Urothelium cell line (cell line): ENCODE data around the gene GRB2.
"Not testable (repeated sequence)": the region's sequence is repeated elsewhere in the genome, so short reads cannot be mapped to it uniquely, and the experiment has no call there.

Source experiments
- DNase-seq: peaks from one replicate; pipeline ENCODE4 v3.0.0; 2011; ENCODE audit warnings: low spot score, mixed read lengths
- FAIRE-seq: peaks from 2 replicates; lab custom pipeline; 2011; peaks lifted over from hg19 to GRCh38; lab: Jason Lieb, UNC

Gene GRB2

DNA sequence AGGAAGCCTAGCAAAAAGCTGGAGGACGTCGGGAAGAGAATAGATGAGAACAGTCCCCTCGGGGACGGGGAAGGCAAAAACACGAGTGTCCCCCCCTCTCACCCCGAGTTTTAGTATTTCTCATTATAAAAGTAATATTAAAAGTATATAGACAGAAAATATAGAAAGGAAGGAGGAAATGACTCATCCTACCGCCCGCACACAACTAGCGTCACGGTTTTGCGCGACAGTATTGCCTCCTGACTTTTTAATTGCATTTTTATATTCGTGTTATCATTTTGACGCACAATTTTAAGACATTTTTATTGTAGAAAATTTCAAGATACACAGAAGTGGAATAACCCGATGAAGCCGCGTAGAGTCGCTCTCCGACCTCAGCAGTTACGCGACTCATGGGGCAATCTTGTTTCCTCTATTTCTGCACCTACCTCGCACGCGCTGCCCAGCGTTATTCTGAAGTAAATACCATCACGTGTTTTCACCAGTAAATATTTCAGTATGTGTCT is 115.6 kb downstream of the GRB2 start:
- DNase-seq (peak; percentile 51), FAIRE-seq (no peak)

DNA sequence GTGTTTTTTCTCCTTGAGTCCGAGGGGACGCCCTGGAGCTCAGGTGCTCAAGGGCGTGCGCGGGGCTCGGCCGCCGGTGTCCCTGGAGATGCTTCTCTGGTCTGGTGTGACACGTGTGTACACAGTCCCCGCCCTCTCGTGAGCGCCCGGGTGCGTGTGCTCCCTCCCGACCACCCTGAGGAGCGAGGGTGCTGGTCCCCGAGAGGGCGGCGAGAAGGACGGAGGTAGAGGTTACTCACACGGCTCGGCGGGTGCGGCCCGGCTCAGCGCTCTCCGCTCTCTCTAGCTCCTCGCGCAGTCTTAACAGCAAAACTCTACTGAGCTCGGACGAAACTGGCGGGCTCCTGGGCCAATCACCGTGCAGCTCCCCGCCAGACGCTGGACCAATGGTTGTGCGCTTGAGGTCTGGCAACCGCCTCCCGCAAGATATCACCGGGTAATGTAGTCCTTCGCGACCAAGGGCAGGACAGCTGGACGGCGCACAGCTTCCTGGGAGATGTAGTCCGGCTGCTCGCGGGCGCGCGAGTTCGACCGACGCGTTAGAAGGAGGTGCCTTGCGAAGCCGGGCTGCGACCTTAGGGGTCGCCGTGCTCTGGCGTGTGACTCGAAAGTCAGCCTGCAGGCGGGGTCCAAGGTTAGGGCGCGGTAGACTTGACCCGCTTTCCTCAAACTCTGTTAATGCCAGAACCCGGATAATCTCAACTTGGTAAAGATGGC is 116.2 kb downstream of the GRB2 start, which contains the start of gene SLC25A19:
SLC25A19 (minus strand) TSS at position 319 of the 717 bp plus-strand sequence. CDS start 2,669 bp downstream, outside the sequence.
- peak; percentile 100 for DNase-seq
- FAIRE-seq, result peak; percentile 97

DNA sequence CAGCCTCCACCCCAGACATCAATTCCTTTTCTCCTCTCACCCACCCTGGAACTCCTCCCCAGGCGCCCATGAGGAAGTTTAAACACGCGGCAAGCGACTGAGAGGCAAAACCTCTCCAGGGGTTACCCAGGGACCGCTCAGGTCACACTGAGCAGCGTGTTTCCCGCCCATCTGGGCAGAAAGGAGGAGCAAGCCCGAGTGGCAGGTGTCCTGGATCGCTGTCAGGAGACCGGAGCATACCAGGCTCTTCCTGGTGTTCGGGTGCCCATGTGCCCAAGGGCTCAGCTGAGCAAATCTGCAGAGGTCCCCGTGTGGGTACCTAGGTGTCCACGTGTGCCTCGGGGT is 116.7 kb downstream of the GRB2 start:
- DNase-seq (peak; percentile 73), FAIRE-seq (no peak)

DNA sequence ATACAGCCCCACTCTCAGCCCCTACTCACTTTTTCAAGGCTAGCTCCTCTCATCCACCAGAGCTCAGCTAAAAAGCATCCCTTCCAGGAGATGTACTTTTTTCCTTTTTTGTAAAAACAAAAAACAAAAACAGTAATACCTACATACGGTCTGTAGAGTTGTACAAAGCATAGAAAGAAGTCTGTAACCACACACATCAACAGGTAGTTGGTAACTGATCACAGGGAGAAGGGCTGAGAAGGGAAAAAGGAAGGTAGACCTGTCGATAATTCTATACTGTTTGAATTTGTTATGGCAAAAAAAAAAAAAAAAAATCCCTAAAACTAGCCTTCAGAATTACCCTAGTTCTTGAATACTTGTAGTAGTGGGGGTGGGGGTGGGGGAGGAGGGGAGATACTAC is 117.1 kb downstream of the GRB2 start:
- no peak for DNase-seq
- no peak for FAIRE-seq

DNA sequence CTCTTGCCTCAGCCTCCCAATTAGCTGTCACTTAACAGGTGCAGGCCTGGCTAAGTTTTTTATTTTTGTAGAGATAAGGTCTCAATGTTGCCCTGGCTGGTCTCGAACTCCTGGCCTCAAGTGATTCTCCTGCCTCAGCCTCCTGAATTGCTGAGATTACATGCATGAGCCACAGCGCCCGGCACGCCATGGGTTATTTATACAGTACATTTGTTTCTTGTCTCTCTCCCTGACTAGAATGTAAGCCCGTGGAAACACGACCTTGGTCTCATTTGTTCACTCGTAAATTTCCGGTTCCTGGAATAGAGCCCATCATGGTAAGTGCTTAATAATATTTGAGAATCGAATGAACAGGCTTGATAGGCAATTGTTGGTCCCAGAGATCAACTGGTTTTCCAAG is 118.3 kb downstream of the GRB2 start:
- FAIRE-seq, result no peak
- no peak for DNase-seq

DNA sequence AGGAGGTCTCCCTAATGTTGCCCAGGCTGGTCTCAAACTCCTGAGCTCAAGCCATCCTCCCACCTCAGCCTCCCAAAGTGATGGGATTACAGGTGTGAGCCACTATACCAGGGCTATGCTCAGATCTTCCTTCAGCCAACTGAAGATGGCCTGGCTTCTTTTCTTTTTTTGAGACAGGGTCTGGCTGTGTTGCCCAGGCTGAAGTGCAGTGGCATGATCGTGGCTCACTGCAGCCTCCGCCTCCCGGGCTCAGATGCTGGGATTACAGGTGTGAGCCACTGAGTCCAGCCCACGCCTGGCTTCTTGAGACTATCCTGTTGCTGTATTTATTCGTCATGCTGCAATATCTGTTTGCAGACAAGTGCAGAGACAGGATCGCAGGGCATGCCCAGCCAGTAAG is 120.4 kb downstream of the GRB2 start:
- DNase-seq (no peak), FAIRE-seq (no peak)

DNA sequence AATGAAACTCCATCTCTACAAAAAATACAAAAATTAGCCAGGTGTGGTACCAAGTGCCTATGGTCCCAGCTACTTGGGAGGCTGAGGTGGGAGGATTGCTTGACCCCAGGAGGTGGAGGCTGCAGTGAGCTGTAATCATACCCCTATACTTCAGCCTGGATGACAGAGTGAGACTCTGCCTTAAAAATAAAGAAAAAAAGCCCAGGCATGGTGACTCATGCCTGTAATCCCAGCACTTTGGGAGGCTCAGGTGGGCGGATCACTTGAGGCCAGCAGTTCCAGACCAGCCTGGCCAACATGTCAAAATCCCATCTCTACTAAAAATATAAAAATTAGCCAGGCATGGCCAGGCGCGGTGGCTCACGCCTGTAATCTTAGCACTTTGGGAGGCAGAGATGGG is 125.3 kb downstream of the GRB2 start:
- not testable (repeated sequence) for DNase-seq, FAIRE-seq

DNA sequence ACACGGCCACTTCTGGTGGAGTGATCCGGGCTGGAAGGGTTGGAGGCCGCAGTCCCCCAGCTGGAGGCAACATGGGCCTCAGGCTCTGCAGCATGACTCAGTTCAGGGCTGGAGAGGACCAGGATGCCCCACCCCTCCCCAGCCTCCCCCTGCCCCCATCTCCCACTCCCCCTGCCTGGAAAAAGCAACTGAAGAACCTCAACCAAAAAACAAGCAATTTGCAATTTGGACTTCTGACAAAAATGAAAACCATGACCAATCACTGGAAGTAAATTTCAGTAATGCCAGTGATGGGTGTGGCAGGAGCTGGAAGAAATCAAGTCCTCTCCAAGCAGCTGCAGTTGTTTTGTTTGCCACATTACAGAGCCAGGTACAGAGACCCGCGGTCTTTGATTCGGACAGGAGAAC is 127.8 kb downstream of the GRB2 start:
- FAIRE-seq, result no peak
- DNase-seq, result peak; percentile 51

DNA sequence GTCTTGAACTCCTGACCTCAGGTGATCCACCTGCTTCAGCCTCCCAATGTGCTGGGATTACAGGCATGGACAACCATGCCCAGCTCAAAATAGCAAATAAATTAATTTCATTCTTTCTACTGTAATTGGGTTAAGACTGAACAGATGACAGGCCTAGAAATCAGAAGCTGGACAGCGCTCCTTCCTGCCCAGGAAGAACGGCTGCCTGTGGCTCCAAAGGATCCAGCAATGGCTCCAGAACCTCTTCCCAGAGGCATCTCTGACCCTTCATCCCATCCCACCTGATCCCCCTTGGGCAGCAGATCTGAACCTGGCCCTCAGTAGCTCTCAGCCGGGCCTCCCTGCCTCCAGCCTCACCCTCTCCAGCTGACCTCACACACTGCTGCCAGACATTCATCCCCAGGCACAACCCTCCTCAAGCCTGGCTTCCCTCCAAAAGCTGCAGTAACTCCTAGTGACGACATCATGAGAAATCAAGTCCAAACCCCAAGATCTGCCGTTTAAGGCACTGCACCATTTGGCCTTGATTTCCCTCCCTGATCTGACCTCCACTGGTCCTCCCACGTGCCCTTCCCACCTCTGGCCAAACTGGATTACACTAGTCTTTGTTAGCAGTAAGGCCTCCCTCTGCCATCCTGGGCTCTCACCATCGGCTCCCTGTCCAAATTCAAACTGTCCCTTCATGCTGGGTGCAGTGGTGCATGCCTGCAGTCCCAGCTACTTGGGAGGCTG is 131.3 kb downstream of the GRB2 start:
- DNase-seq (no peak), FAIRE-seq (no peak)

DNA sequence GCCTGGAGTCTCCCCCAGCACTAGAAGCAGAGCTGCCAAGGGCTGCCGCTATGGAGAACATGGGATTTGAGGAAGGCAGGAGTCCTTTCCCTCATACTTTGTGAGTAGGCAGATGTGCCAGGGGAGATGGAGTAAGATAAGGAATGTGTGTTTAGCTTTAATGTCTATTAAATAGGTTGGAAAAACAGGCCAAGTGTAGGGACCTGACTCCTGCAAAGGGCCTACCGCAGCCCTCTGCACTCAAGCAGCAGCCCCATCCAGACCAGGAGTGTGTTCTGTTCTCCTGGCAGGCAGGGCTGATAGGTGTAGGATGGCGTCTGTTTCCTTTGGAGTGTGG is 132.7 kb downstream of the GRB2 start:
- FAIRE-seq (peak; percentile 82), DNase-seq (no peak)

DNA sequence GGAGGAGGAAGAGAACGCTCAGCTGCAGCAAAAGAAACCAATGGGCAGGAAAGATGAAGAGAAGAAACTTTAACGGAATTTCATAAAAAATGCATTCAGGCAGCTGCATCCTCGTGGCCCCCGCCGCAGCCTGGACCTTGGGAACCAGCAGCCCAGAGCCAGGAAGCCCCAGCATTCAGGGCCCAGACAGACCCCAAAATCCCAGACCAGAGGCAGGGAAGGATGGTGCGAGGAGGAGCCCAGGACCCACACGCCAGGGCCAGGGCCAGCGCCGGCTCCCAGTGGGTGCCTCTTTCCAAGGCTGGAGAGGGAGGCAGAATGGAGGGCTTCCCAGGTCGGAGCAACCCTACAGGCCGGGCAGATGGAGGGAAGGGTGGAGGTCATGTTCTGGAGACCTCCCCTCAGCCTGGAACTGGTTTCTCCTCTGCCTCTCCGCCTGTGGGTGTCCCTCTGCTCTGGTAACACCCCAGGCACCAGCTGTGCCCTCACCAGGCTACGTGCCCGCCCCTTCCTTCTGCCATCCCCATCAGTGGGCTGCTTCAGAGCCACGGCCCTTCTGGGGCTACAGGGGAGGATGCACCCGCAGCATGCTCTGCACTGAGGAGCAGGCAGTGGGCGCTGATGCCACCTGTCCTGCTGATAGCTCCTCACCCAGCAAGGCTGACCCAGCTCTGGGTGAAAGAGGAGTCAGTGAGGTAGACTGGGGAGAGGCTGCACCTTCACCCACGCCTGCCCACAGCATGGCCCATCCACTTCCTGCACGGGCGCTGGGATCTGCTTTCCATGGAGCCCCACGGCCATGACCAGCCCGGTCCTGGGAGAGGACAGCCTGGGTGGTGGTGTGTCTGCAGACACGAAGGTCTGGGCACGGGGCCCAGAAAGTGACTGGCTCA is 133.3 kb downstream of the GRB2 start:
- FAIRE-seq (peak; percentile 20), DNase-seq (no peak)

DNA sequence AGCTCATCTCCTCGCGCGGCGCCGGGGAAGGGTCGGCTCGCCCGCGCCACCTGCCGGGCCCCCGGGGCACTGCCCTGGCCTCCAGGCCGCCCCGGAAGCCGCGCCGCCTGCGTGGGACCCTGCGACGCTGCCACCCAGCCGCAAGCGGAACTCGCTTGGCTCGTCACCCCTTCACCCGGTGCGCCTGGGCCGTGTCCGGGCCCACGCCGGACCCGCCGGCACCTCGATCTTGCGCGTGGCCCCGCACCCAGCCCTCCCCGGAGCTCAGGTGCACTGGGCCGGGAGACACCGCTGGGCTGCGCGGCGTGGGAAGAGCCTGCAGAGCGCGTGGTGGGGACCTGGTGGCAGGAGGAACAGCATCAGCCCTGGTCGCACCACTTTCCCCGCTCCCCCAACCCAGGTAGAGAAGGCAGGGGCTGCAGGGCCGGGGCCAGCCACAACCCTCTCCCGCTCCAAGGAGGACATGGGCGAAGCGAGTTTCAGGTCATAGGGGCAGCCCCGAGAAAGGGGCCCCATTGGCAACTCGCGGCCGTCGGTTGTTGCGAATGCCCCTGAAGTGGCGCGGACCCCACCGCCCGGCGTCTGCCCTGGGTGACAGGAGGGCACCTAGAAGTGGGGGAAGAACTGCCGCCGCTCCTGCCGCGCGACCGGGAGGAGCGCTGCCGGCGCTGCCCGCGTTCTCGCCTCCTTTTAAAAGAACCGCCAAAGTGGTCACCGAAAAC is 134.1 kb downstream of the GRB2 start:
- DNase-seq (peak; percentile 99), FAIRE-seq (peak; percentile 92)

DNA sequence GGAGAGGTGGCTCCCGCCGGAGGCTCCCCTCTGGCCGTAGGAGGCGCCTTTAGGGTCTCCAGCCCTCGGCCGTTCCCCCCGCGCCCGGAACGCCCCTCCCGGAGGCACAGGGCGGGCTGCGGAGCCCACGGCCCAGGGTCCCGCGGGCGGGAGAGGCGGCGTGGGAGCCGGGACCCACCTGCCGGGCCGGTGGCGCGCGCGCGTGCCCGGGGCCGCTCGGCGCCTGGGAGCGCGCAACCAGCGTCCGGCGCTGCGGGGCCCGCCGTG is 134.6 kb downstream of the GRB2 start, which contains the start of gene MIF4GD:
MIF4GD (minus strand) TSS at position 266 of the 267 bp plus-strand sequence. CDS start 1,036 bp downstream, outside the sequence.
- DNase-seq (no peak), FAIRE-seq (no peak)

DNA sequence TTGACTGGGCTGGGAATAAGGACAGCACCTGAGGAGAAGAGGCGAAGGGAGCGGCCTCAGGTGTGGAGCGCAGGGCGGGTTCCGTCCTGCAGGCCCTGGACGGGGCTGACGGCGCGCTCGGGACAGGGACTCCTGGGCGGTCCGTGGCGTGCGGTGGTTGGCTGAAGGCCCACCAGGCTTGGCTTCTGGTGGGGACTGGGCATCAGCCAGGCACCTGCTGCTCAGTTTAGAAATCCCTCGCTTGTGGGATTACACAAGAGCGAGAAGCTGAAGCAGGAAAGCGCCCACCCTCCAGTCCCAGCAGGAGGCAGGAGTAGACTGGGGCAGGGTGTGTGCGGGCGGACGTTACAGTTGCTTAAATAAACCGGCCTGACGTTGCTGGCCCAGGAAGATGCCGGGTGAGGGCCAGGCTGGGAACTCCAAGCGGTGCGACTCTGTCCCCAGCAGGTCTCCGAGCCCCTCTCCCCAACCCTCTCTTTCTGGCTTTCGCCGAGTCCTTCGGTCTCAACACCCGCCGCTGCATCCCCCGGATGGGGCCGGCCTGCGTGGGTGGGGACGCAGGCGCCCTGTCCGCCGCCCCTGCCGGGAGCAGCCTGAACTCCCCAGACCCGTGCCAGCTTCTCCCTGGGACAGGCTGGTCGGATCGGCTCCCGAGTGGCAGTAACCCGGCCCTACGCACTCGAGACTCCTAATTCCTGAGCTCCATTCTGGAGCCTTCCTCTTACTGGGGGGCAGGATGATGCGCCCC is 135.1 kb downstream of the GRB2 start:
- FAIRE-seq, result no peak
- DNase-seq, result peak; percentile 85

DNA sequence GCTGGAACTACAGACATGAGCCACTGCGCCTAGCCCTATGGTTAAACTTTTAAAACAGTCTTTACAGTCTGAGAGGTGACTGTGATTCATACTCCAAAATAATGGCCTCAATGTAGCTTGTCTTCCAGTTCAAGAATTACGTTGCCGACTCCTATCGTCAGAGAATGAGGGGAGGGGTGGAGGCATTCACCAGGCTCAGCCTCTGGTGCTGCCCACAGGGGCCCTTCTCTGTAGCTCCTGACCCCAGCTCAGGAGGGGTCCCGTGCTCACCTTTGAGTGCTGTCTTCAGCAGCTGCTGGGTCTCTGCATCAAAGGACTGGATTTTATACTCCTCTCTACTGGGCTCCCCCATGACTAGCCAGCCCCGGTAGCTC is 135.6 kb downstream of the GRB2 start:
- no peak for DNase-seq
- no peak for FAIRE-seq
